NCI-H2171 (cell line): ENCODE results near the gene MFSD8.
A peak's percentile ranks its signal among the peaks of the same experiment; 100 is the strongest.
"Not testable (repeated sequence)": the region's sequence is repeated elsewhere in the genome, so short reads cannot be mapped to it uniquely, and the experiment has no call there.

Source experiments
- DNase-seq: peaks from one replicate; lab custom pipeline; 2025; lab: John Stamatoyannopoulos, UW

Gene MFSD8, protein sequence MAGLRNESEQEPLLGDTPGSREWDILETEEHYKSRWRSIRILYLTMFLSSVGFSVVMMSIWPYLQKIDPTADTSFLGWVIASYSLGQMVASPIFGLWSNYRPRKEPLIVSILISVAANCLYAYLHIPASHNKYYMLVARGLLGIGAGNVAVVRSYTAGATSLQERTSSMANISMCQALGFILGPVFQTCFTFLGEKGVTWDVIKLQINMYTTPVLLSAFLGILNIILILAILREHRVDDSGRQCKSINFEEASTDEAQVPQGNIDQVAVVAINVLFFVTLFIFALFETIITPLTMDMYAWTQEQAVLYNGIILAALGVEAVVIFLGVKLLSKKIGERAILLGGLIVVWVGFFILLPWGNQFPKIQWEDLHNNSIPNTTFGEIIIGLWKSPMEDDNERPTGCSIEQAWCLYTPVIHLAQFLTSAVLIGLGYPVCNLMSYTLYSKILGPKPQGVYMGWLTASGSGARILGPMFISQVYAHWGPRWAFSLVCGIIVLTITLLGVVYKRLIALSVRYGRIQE

DNA sequence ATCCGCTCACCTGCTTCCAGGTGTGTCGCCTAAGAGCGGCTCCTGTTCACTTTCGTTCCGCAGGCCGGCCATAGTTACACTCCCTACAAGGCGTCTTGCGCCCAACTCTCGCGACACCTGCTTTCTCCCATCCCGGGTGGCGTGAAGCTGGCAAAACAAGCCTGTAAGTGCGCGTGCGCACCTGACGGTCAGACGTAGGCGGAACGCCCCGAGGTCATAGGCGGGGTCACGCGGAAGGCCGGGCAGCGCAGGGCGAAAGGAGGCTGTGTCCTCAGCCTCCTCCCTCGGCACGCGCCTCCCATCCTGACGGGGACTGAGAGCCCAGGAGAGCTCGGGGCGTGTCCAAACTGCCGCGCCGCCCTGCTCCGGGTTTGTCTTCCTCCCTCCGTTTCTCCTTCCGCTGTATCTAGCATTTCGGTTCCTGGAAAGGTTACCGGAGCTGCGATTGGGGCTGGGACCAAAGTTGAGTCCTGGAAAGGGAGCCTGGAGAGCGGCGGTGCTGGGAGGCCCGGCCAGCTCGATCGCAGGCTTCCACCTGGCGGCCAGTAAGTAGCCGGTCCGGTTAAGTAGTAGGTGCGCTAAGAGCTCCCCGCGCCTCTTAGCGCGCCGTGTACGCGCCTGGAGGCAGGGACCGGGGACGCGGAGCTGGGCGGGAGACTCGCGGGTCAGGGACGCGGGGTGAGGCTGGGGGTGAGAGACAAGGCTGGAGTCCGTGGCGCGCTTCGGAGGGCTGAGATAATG is at the start of gene MFSD8, which contains the start of gene ABHD18:
Gene MFSD8 (minus strand): TSS at position 112 of the 741 bp plus-strand sequence. CDS start 40 bp downstream, at position 72.
Gene ABHD18 (plus strand): TSS at position 345 of the 741 bp plus-strand sequence. CDS start 17,550 bp downstream, outside the sequence.
- peak; percentile 89 for DNase-seq

DNA sequence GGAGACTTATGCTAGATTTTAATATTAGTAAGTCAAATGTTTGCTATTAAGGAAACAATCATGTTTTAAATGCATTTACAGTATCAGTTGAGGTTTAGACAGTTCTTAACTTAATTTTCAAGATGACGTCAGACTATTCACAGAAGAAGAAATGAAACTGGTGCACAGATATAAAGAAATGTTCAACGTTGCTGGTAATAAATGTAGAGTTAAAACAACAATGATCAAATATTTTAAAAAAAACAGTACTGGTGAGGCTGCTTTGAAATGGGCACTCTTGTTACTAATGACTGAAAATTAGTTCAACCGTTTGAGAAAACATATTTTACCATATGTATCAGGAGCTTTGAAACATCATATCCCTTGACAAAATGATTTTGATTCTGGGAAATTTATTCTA is 44.5 kb upstream of the MFSD8 start:
- no peak for DNase-seq

DNA sequence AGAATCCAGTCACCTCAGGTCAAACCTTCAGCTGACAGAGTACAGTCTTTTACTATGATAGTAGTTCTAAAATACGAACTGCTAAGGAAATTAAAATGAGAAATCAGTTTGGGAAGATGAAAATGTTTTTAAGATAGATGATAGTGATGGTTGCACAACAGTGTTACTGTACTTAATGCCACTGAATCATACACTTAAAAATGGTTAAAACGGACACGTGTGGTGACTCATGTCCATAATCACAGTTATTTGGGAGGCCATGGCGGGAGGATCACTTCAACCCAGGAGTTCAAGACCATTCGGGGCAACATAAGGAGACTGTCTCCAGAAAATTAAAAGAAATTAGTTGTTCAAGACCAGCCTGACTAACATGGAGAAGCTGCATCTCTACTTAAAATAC is 41.6 kb upstream of the MFSD8 start:
- no peak for DNase-seq

DNA sequence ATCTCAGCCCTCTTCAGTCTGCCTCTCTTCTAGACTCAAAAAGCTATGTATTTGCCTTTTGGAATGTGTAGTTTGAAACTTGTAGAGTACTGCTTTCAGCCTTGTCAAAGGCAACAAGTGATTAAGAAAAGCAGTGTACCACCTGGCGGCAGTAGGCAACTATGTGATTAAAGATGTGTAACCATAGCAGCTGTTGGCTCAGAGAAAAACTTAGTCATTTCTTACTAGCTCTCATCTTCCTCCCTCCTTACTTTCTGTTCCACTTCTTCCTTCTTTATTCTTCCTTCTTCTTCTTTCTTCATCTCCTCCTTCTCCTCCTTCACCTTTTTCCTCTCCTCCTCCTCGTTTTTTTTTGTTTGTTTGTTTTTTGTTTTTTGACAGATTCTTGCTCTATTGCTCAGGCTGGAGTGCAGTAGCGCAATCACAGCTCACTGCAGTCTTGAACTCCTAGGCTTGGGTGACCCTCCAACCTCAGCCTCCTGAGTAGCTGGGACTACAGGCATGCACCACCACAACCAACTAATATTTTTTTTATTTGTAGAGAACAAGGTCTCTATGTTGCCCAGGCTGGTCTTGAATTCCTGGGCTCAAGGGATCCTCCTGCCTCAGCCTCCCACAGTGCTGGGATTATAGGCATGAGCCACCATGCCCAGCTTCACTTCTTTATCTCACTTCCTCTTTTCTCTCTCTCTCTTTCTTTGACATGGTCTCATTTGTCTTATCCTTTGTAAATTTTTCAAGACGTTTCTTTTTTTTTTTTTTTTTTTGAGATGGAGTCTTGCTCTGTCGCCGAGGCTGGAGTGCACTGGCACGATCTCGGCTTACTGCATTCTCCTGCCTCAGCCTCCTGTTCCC is 32.8 kb upstream of the MFSD8 start:
- DNase-seq, result no peak

DNA sequence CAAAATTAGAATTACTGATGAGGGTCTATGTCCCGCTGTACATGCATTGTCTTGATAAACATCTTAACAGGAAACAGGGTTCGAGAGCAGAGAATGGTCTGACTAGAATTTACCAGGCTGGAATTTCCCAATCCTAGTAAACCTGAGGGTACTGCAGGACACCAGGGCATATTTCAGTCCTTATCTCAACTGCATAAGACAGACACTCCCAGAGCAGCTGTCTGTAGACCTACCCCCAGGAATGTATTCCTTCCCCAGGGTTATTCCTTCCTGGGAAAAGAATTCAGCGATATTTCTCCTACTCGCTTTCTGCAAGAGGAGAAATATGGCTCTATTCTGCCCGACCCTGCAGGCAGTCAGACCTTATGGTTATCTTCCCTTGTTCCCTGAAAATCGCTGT is 31.5 kb upstream of the MFSD8 start:
- not testable (repeated sequence) for DNase-seq

DNA sequence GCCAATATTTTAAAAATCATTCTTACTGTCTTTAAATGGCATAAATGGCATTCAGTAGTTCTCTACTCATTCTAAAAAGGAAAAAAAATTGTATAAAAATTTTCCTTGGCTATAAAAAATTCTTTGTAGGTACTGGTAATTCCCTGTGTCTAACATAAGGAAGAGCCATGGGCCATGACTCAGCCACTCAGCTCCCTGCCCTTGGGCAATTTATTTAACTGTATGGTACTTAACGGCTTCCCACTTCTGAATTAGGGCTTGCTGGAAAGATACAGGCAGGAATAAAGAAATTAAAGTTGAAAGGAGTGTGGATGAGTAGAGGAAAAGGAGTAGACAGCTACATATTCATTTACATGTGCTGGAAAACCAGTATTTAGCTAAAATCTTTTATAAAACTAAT is 30.8 kb upstream of the MFSD8 start:
- no peak for DNase-seq

DNA sequence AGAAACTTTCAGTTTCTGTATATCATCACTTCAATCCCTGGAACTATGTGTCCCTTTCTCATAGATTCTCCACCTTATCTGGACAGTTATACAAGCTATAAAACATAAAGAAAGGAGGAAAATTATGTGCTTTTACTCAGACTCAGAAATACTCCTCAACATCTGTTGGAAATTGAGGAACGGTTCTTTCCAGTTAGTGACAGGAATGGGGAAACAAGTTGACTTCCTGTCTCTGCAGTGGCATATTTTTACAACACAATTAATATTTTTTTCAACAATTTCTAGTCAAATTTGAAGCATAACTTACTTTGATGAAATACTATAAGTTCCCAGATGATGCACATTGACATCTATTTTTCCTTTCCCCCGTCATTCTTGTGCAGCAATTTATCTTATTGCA is 28.2 kb upstream of the MFSD8 start:
- DNase-seq, result no peak

DNA sequence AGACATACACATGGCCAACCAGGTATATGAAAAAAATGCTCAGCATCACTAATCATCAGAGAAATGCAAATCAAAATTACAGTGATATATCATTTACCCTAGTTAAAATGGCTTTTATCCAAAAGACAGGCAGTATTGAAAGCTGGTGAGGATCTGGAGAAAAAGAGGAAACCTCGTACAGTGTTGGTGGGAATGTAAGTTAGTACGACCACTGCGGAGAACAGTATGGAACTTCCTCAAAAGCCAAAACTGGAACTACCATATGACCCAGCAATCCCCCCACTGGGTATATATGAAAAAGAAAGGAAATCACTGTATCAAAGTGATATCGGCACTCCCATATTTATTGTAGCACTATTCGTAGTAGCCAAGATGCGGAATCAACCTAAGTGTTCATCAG is 23.7 kb upstream of the MFSD8 start:
- DNase-seq, result no peak

DNA sequence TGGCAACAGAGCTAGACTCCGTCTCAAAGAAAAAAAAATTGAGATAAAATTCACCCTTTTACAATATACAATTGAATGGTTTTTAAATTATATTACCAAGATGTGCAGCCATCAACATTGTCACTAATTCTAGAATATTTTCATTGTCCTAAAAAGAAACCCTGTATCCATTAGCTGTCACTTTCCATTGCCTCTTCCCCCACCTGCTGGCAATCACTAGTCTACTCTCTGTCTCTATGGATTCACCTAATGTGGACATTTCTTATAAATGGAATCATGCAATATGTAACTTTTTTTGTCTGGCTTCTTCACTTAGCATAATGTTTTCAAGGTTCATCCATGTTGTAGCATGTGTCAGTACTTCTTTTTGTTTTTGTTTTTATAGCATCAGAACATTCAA is 21.0 kb upstream of the MFSD8 start:
- DNase-seq, result no peak

DNA sequence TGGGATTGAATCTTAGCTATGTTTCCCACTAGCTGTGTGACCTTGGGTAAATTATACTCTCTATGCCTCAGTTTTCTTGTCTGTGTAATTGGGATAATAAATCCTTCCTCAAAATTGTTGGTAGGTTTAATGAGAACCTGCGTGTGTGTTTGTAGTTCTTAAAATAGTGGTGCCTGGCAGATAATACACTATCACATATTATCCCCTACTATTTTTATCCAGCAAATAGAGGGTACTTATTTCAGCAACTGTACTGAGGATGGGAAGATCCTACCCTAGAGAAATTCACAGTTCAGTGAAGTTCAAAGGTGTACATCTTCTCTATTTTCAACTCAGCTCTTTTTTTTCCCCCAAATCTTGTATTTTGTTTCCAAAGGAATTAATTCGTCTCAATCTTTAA is 17.5 kb upstream of the MFSD8 start:
- DNase-seq, result no peak

DNA sequence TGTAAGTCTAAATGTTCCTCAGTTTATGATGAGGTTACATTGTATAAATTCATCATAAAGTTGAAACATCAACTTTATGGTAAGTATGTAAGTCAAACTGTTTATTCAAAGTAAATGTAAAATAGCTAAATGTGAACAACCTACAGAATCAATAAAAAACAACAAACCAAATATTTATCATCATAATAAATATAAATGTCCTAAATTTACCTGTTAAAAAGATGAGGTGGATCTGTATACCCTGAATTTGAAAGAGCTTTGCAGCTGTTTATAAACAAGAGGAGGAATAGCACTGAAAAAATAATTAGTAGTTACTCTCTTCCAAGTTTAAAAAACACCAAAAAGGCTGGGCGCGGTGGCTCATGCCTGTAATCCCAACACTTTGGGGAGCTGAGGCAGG is 14.0 kb upstream of the MFSD8 start:
- DNase-seq, result no peak

DNA sequence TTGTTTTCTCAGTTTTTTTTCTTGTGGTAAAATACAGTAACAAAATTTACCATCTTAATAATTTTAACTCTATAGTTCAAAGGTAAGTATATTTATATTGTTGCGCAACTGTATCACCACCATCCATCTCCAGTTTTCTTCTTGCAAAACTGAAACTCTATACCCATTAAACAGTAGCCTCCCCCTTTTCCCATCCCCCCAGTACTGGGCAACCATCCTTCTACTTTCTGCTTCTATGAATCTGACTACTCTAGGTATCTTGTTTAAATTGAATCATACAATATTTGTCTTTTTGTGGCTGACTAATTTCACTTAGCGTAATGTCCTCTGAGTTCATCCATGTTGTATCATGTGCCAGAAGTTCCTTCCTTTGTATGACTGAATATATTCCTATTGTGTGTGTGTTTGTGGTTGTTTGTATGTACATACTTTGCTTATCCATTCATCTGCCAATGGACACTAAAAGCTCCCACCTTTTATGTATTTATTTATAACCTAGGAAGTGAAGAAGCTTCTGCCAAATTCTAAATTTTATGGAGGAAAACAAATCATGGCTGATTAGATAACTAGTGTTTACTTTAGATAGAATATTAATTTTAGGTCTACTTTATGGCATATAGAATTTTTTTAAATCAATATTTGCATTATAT is 10.3 kb upstream of the MFSD8 start:
- DNase-seq, result no peak

DNA sequence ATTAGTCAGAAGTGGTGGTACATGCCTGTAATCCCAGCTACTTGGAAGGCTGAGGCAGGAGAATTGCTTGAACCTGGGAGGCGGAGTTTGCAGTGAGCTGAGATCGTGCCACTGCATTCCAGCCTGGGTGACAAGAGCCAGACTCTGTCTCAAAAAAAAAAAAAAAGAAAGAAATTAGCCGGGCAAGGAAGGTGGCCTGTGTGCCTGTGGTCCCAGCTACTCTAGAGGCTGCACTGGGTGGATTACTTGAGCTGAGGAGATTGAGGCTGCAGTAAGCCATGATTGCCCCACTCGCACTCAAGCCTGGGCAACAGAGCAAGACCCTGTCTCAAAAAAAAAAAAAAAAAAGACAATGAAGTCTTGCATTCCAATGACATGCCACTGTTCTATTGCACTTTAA is 6.0 kb upstream of the MFSD8 start:
- DNase-seq, result not testable (repeated sequence)

DNA sequence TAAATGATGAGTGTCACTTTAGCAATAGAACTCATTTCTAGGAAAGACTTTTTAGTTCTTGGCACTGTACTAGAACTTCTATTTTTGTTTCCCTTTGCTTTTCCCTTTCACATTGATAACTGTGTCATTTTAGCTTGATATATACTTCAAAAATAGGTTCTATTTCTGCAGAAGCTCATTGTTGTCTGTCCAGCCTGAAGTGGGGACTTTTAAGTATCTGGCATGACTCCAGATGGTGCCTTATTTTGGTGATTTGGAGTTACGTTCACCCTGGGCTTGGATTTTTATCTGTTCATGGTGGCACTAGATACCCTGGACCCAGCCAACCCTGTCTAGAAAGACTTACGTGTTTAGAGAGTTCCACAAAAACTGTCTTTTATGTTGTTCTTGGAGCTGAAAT is 3.6 kb upstream of the MFSD8 start:
- no peak for DNase-seq

DNA sequence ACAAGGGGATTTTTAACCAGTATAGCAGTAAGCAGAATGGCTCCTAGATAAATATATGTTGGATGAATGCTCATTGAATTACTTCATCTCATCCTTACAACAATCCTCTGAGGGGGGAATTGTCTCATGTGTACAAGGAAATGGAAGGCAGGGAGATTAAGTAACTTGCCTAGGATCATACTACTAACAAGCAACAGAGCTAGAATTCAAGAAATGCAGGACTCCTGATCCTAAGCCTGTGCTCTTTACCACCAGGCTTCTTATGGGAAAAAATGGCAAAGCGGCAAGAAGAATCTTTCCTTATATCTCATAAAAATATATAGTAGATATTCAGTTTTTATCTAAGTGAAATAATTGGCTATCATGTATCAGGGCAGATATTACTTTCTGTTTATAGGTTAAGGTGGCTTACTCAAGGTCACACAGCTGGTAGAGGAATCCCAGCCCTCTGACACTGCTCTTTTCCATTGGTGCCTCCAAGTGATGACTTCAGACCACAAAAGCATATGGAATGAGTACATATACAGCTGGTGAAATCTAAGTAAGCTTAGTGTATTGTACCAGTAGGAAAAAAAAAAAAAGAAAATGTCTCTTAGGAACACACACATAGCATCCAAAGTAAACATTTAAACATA is 2.3 kb upstream of the MFSD8 start:
- DNase-seq, result no peak

DNA sequence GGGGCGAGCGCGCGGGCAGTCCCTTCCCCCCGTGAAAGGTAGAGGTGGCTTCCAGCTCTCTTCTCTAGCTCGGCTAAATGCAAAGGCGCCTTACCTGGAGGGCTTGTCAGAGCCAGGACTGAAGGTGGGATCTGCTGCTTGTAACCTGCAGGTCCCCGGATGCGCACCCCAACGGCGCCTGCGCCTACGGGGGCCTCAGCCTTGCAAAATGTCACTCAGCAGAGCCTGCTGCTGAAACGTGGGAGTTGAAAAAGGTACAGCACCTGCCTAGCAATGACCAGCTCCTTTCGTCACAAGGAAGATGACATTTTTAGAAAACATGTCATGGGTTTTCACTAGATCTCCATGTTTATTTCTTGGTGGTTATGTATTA is 816 bp upstream of the MFSD8 start:
- DNase-seq, result peak; percentile 49

DNA sequence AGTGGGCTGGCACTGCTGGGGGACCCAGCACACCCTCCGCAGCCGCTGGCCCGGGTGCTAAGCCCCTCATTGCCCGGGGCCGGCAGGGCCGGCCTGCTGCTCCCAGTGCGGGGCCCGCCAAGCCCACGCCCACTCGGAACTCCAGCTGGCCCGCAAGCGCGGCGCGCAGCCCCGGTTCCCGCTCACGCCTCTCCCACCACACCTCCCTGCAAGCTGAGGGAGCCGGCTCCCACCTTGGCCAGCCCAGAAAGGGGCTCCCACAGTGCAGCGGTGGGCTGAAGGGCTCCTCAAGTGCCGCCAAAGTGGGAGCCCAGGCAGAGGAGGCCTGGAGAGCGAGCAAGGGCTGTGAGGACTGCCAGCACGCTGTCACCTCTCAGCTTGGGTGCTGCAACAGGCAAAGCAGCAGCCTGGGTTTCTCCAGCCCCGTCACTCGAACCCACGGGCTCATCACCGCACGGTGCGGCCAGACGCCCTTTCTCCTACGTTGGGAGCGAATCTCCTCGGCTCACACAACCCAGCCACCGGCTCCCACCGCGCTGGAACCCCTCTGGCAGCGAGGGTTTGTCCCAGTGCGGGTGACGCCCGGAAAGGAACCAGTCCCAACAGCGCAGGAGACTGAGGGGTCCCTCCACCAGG is 429 bp downstream of the MFSD8 start:
- not testable (repeated sequence) for DNase-seq

DNA sequence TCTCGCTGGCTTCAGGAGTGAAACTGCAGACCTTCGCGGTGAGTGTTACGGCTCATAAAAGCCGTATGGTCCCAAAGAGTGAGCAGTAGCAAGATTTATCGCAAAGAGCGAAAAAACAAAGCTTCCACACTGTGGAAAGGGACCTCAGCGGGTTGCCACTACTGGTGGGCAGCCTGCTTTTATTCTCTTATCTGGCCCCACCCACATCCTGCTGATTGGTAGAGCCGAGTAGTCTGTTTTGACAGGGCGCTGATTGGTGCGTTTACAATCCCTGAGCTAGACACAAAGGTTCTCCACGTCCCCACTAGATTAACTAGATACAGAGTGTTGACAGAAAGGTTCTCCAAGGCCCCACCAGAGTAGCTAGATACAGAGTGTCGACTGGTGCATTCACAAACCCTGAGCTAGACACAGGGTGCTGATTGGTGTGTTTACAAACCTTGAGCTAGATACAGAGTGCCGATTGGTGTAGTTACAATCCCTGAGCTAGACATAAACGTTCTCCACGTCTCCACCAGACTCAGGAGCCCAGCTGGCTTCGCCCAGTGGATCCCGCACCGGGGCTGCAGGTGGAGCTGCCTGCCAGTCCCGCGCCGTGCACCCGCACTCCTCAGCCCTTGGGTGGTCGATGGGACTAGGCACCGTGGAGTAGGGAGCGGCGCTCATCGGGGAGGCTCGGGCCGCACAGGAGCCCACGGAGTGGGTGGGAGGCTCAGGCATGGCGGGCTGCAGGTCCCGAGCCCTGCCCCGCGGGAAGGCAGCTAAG is 1.2 kb downstream of the MFSD8 start:
- DNase-seq, result not testable (repeated sequence)

DNA sequence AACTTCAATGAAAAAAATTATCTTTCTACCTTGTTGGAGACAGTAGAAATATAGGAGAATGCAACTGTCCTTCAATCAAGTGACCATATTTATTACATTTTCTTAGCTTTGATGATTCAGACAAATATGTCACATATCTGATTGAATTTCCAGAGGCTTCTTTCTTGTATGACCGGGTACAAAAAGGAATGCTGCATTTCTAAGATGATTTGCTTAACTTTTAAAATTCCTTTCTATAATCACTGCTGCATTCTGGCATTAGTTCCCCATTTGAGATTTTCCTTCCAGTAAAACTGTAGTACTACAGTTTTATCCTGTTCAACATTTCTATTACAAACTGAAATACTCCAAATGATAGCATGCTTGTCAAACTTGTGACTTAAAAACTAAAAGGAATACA is 5.2 kb downstream of the MFSD8 start:
- DNase-seq, result no peak

DNA sequence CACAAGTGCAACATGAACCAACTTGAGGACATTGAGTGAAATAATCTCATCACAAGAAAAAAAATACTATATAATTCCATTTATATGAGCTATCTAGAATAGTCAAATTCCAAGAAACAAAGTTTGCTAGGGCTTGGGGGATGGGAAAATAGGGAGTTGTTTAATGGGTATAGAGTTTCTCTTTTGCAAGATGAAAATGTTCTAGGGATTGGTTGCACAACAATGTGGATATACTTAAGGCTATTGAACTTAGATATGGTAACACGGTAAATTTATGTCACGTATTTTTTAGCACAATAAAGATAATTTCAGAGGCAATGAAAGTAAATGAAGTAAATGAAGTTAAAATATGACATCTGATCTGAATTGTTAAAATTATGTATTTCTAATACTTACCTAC is 7.9 kb downstream of the MFSD8 start:
- DNase-seq, result no peak
